ENCODE measurements around the gene CYP4F3. TPM values are rescaled to one million over a fixed set of nuclear protein-coding genes. Genes with fewer than 3 reads are reported as not detected.
"Not testable (repeated sequence)": the region's sequence is repeated elsewhere in the genome, so short reads cannot be mapped to it uniquely, and the experiment has no call there.

CYP4F3 gene
- total RNA-seq: not detected in 2 replicates

GRCh38 chr19:15640294-15640903, at the start of gene CYP4F3:
TSS of gene CYP4F3 (plus strand) at chr19:15640897. CDS start at chr19:15641416, 519 bp downstream.
- no peak for DNase-seq (ENCODE audit: low read depth in 2 of 2)

- DNase-seq (ENCODE audit: low read depth in 2 of 2): no peak
These were observed 48.9 kb upstream of the CYP4F3 start for GRCh38 chr19:15591796-15592195.

- not testable (repeated sequence) for DNase-seq (ENCODE audit: low read depth in 2 of 2)
These were observed 48.2 kb upstream of the CYP4F3 start for GRCh38 chr19:15592506-15592905.

GRCh38 chr19:15593766-15594165, 46.9 kb upstream of the CYP4F3 start:
- not testable (repeated sequence) for DNase-seq (ENCODE audit: low read depth in 2 of 2)

GRCh38 chr19:15595069-15595468, 45.6 kb upstream of the CYP4F3 start:
- no peak for DNase-seq (ENCODE audit: low read depth in 2 of 2)

GRCh38 chr19:15607978-15608925, 32.4 kb upstream of the CYP4F3 start:
- DNase-seq (ENCODE audit: low read depth in 2 of 2): not testable (repeated sequence)

GRCh38 chr19:15609261-15609660, 31.4 kb upstream of the CYP4F3 start:
- DNase-seq (ENCODE audit: low read depth in 2 of 2): no peak

GRCh38 chr19:15612342-15612741, 28.4 kb upstream of the CYP4F3 start:
- no peak for DNase-seq (ENCODE audit: low read depth in 2 of 2)

GRCh38 chr19:15613338-15613737, 27.4 kb upstream of the CYP4F3 start:
- DNase-seq (ENCODE audit: low read depth in 2 of 2): no peak

- DNase-seq (ENCODE audit: low read depth in 2 of 2): no peak
These were observed 26.0 kb upstream of the CYP4F3 start, which contains the start of gene CYP4F8 for GRCh38 chr19:15614507-15615379. TSS of gene CYP4F8 (plus strand) at chr19:15615218. CDS start at chr19:15615617, 399 bp downstream.

GRCh38 chr19:15615526-15615925, 25.2 kb upstream of the CYP4F3 start:
- no peak for DNase-seq (ENCODE audit: low read depth in 2 of 2)

- DNase-seq (ENCODE audit: low read depth in 2 of 2): no peak
These were observed 24.5 kb upstream of the CYP4F3 start for GRCh38 chr19:15616183-15616582.

GRCh38 chr19:15616627-15617270, 23.9 kb upstream of the CYP4F3 start:
- DNase-seq (ENCODE audit: low read depth in 2 of 2): no peak

- DNase-seq (ENCODE audit: low read depth in 2 of 2): no peak
These were observed 22.4 kb upstream of the CYP4F3 start for GRCh38 chr19:15618321-15618720.

GRCh38 chr19:15621801-15622200, 18.9 kb upstream of the CYP4F3 start:
- DNase-seq (ENCODE audit: low read depth in 2 of 2): no peak

- no peak for DNase-seq (ENCODE audit: low read depth in 2 of 2)
These were observed 17.7 kb upstream of the CYP4F3 start for GRCh38 chr19:15622991-15623390.

GRCh38 chr19:15623711-15624318, 16.9 kb upstream of the CYP4F3 start:
- no peak for DNase-seq (ENCODE audit: low read depth in 2 of 2)

- no peak for DNase-seq (ENCODE audit: low read depth in 2 of 2)
These were observed 12.3 kb upstream of the CYP4F3 start for GRCh38 chr19:15628236-15629002.

- DNase-seq (ENCODE audit: low read depth in 2 of 2): peak; percentile 54 to 70
These were observed 11.5 kb upstream of the CYP4F3 start for GRCh38 chr19:15629003-15629880.
